A549 (cell line): Measurements from ENCODE around the gene ST6GAL1.

ENCODE experiments used
- BHLHE40 ChIP-seq: IDR thresholded peaks from 2 replicates; pipeline ENCODE4 v1.6.1; 2012; ENCODE audit warnings: low read depth, low read length, inconsistent platforms
- CBX2 ChIP-seq: fragments of 200-600 bp; sonication (generic); IDR thresholded peaks from 2 replicates; pipeline ENCODE4 v1.6.1; 2016; ENCODE audit warnings: low read depth, mild to moderate bottlenecking, borderline replicate concordance
- CBX8 ChIP-seq: fragments of 200-600 bp; sonication (generic); IDR thresholded peaks from 2 replicates; pipeline ENCODE4 v1.6.1; 2016
- CTCF ChIP-seq: fragments of >200 bp; sonication (Bioruptor Twin); formaldehyde crosslinking; IDR thresholded peaks from 3 replicates; pipeline ENCODE4 v1.5.1; 2016
- EP300 ChIP-seq, 2 experiments: fragments of >200 bp; sonication (Bioruptor Twin); formaldehyde crosslinking; IDR thresholded peaks; 2 replicates in 1 of 2; 3 replicates in 1 of 2; pipeline ENCODE4 v1.6.1; 2016 to 2017
- ESRRA ChIP-seq: fragments of 150-350 bp; IDR thresholded peaks from 2 replicates; pipeline ENCODE4 v1.6.1; 2014; ENCODE audit warnings: mild to moderate bottlenecking, low read length, borderline replicate concordance
- HOXA7 ChIP-seq: fragments of 250-450 bp; sonication (Bioruptor Pico); IDR thresholded peaks from 2 replicates; pipeline ENCODE4 v1.5.0; 2020; ENCODE audit warnings: mild to moderate bottlenecking, moderate library complexity
- MYC ChIP-seq: IDR thresholded peaks from 2 replicates; pipeline ENCODE4 v1.6.1; 2012; ENCODE audit warnings: mild to moderate bottlenecking, inconsistent platforms, low read length, improper control_type of control experiment, borderline replicate concordance
- POLR2A ChIP-seq: IDR thresholded peaks from 2 replicates; pipeline ENCODE4 v1.6.1; 2012; ENCODE audit warnings: mild to moderate bottlenecking, low read length
- POLR2AphosphoS2 ChIP-seq: conservative IDR thresholded peaks from 2 replicates; pipeline ENCODE4 v1.6.1; 2012; ENCODE audit warnings: low read length, improper control_type of control experiment, inconsistent platforms
- RNF2 ChIP-seq: fragments of 200-600 bp; sonication (generic); IDR thresholded peaks from 2 replicates; pipeline ENCODE4 v1.6.1; 2016; ENCODE audit warnings: low read depth, mild to moderate bottlenecking, antibody characterized with exemption, moderate library complexity, borderline replicate concordance
- ZSCAN20 ChIP-seq: fragments of 250-450 bp; sonication (Bioruptor Pico); IDR thresholded peaks from 2 replicates; pipeline ENCODE4 v1.8.0; 2022; ENCODE audit warnings: mild to moderate bottlenecking, moderate library complexity

- TF ChIP-seq CTCF (no peak), POLR2A (no peak), HOXA7 (CRISPR knock-in tag) (no peak), POLR2AphosphoS2 (no peak), ZSCAN20 (CRISPR knock-in tag) (no peak), BHLHE40 (no peak), CBX2 (no peak), EP300 (IDR thresholded peaks at IDR 0.05) (no peak), CBX8 (no peak), ESRRA (no peak), RNF2 (no peak), MYC (no peak)
Observed at GRCh38 chr3:186960347-186960746, 30.0 kb downstream of the ST6GAL1 start.
